HepG2 (cell line): ENCODE data around the gene PPIA. TPM values are rescaled to one million over a fixed set of nuclear protein-coding genes. Genes with fewer than 3 reads are reported as not detected.

ENCODE experiments used
- ATF1 ChIP-seq: IDR thresholded peaks from 2 replicates; pipeline ENCODE4 v1.6.1; 2016; ENCODE audit warnings: mild to moderate bottlenecking, control low read depth
- BHLHE40 ChIP-seq: IDR thresholded peaks from 2 replicates; pipeline ENCODE4 v1.6.1; 2011; ENCODE audit warnings: low read length, improper control_type of control experiment
- GATAD1 ChIP-seq: IDR thresholded peaks from 2 replicates; pipeline ENCODE4 v1.6.1; 2016; ENCODE audit warnings: missing genetic modification reagents, missing compliant biosample characterization
- HDAC1 ChIP-seq: sonication (generic); formaldehyde crosslinking; IDR thresholded peaks from 2 replicates; pipeline ENCODE4 v1.5.1; 2020; ENCODE audit warnings: mild to moderate bottlenecking, missing genetic modification reagents
- IKZF5 ChIP-seq: IDR thresholded peaks from 2 replicates; pipeline ENCODE4 v1.6.1; 2018; ENCODE audit warnings: missing genetic modification reagents, mild to moderate bottlenecking, missing compliant biosample characterization
- KAT2B ChIP-seq: fragments of 150-350 bp; IDR thresholded peaks from 2 replicates; pipeline ENCODE4 v1.6.1; 2014; ENCODE audit warnings: low read depth, low read length, borderline replicate concordance
- MED1 ChIP-seq: sonication (generic); formaldehyde crosslinking; IDR thresholded peaks from 2 replicates; pipeline ENCODE4 v1.4.0; 2020; ENCODE audit warnings: missing genetic modification reagents
- NFAT5 ChIP-seq: sonication (generic); formaldehyde crosslinking; IDR thresholded peaks from 2 replicates; pipeline ENCODE4 v1.4.0; 2020; ENCODE audit warnings: missing genetic modification reagents
- REL ChIP-seq: sonication (generic); formaldehyde crosslinking; conservative IDR thresholded peaks from 2 replicates; pipeline ENCODE4 v1.8.0; 2022; ENCODE audit warnings: mild to moderate bottlenecking, missing genetic modification reagents, moderate library complexity
- SP1 ChIP-seq, 2 experiments: fragments of 450-650 bp in 1 of 2; sonication (generic) in 1 of 2; formaldehyde crosslinking in 1 of 2; IDR thresholded peaks; 2 replicates each; pipeline versions ENCODE4 v1.4.0 to v1.6.1; 2016 to 2020; ENCODE audit warnings: missing genetic modification reagents in 1 of 2
- TRIM24 ChIP-seq: sonication (generic); formaldehyde crosslinking; IDR thresholded peaks from 2 replicates; pipeline ENCODE4 v1.8.0; 2022; ENCODE audit warnings: mild to moderate bottlenecking, missing genetic modification reagents
- USF2 ChIP-seq, 2 experiments: sonication (generic) in 1 of 2; formaldehyde crosslinking in 1 of 2; IDR thresholded peaks; 2 replicates each; pipeline versions ENCODE4 v1.5.1 to v1.6.1; 2011 to 2020; ENCODE audit warnings: borderline replicate concordance in 1 of 2, low read depth in 1 of 2, low read length in 1 of 2, mild to moderate bottlenecking in 1 of 2, missing genetic modification reagents in 1 of 2, moderate library complexity in 1 of 2
- YEATS2 ChIP-seq: sonication (generic); formaldehyde crosslinking; IDR thresholded peaks from 2 replicates; pipeline ENCODE4 v1.4.0; 2020; ENCODE audit warnings: missing genetic modification reagents, borderline replicate concordance
- ZNF230 ChIP-seq: sonication (generic); formaldehyde crosslinking; IDR thresholded peaks from 2 replicates; pipeline ENCODE4 v1.4.0; 2020; ENCODE audit warnings: mild to moderate bottlenecking, missing genetic modification reagents
- ZNF251 ChIP-seq: sonication (generic); formaldehyde crosslinking; IDR thresholded peaks from 2 replicates; pipeline ENCODE4 v1.9.0; 2021; ENCODE audit warnings: mild to moderate bottlenecking, missing genetic modification reagents
- ZNF264 ChIP-seq: sonication (generic); formaldehyde crosslinking; IDR thresholded peaks from 2 replicates; pipeline ENCODE4 v1.4.0; 2020; ENCODE audit warnings: missing genetic modification reagents
- ZNF605 ChIP-seq: sonication (generic); formaldehyde crosslinking; IDR thresholded peaks from 2 replicates; pipeline ENCODE4 v1.8.0; 2022; ENCODE audit warnings: mild to moderate bottlenecking, missing genetic modification reagents
- ZNF75D ChIP-seq: sonication (generic); formaldehyde crosslinking; IDR thresholded peaks from 2 replicates; pipeline ENCODE4 v1.8.1; 2023; ENCODE audit warnings: missing genetic modification reagents, mild to moderate bottlenecking, borderline replicate concordance
- ZNF800 ChIP-seq: sonication (generic); formaldehyde crosslinking; IDR thresholded peaks from 2 replicates; pipeline ENCODE4 v1.4.0; 2020; ENCODE audit warnings: missing genetic modification reagents
- polyA plus RNA-seq, 8 experiments: library from polyadenylated mRNA; depleted of rRNA in 3 of 8; stranded (reverse) in 7 of 8; unstranded in 1 of 8; fragments of >200 nt; fragmentation: Illumina TruSeq in 4 of 8; extraction: Trizol in 4 of 8; gene quantifications; 2 replicates each; pipeline versions ENCODE4 v1.2.1 to v1.2.3, GENCODE V29; 2011 to 2016; ENCODE audit warnings: low read depth in 4 of 8, missing spikeins in 1 of 8, mixed read lengths in 1 of 8; ENCODE audit not compliant: insufficient read depth in 1 of 8
- total RNA-seq, 5 experiments: library from RNA; depleted of rRNA; stranded (reverse); fragments of >200 nt; fragmentation: Illumina TruSeq; extraction: Trizol; gene quantifications; 2 replicates each; pipeline ENCODE4 v1.2.3, GENCODE V29; 2016; ENCODE audit warnings: low read depth in 1 of 5

PPIA gene
- total and polyA plus RNA-seq, 2 of the 13 experiments (the other 11 are each of a cell fraction or from before 2014, with no cell fraction given), result 2,268 to 3,010 TPM

- no peak for TF ChIP-seq USF2 (IDR thresholded peaks at IDR 0.05; ENCODE audit: low read depth, low read length)
- TF ChIP-seq USF2 (CRISPR knock-in tag; IDR thresholded peaks at IDR 0.05; ENCODE audit: borderline replicate concordance), result 0 out of 2 replicates have a peak, but pooled peaks have one; percentile 55
- TF ChIP-seq GATAD1 (CRISPR knock-in tag), result peak; percentile 84
- peak; percentile 55; the same call in 1 of the 2 replicates for TF ChIP-seq ZNF264 (CRISPR knock-in tag)
- TF ChIP-seq REL (CRISPR knock-in tag), result 0 out of 2 replicates have a peak, but pooled peaks have one; percentile 38
- TF ChIP-seq YEATS2 (CRISPR knock-in tag), result peak; percentile 89
- TF ChIP-seq ZNF230 (CRISPR knock-in tag), result 0 out of 2 replicates have a peak, but pooled peaks have one; percentile 6
- TF ChIP-seq ZNF75D, result no peak
- TF ChIP-seq KAT2B, result no peak
- TF ChIP-seq TRIM24, result no peak
- TF ChIP-seq ZNF605, result no peak
- no peak for TF ChIP-seq ZNF800 (CRISPR knock-in tag)
- TF ChIP-seq ATF1 (CRISPR knock-in tag), result peak; percentile 92
- 0 out of 2 replicates have a peak, but pooled peaks have one; percentile 69 for TF ChIP-seq NFAT5 (CRISPR knock-in tag)
- TF ChIP-seq ZNF251, result no peak
- no peak for TF ChIP-seq BHLHE40
- TF ChIP-seq HDAC1 (CRISPR knock-in tag), result peak; percentile 52; the same call in 1 of the 2 replicates
- peak; percentile 47; the same call in 1 of the 2 replicates for TF ChIP-seq MED1
- peak; percentile 59 for TF ChIP-seq IKZF5 (CRISPR knock-in tag)
- TF ChIP-seq SP1 (IDR thresholded peaks at IDR 0.05), result no peak
- TF ChIP-seq SP1 (CRISPR knock-in tag; IDR thresholded peaks at IDR 0.05), result peak; percentile 96
Measured at GRCh38 chr7:44847920-44848634, 51.6 kb downstream of the PPIA start, which contains the start of gene H2AZ2 (continued).
